ENCODE measurements around the gene SAMD4A.
A peak's percentile ranks its signal among the peaks of the same experiment; 100 is the strongest.

SAMD4A gene

DNA sequence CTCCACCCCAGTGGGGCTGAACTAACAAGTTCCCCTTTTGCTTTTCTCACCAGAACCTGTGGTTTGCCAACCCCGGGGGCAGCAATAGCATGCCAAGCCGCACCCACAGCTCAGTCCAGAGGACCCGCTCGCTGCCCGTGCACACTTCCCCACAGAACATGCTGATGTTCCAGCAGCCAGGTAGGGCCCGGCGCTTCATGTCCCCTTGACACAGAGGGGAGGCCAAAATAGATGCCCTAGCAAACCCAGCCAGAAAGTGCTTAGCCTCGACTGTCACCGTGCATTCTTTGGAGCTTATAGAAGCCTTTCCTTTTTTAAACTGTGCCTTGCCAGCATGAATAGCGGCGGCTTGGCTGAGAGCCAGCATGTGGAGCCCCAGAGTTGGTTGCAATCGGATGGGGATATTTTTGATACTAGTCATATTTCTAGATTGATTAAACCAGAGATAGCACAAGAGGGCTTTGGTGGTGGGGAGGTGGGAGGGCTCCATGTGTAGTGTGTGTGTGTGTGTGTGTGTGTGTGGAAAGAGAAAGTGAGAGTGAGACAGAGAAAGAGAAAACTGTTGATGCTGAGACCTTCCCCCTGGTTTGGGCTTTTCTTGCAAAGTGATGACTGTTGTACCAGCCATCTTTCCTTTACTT, 209.6 kb downstream of the SAMD4A start:
- TF ChIP-seq, protein P1, sequence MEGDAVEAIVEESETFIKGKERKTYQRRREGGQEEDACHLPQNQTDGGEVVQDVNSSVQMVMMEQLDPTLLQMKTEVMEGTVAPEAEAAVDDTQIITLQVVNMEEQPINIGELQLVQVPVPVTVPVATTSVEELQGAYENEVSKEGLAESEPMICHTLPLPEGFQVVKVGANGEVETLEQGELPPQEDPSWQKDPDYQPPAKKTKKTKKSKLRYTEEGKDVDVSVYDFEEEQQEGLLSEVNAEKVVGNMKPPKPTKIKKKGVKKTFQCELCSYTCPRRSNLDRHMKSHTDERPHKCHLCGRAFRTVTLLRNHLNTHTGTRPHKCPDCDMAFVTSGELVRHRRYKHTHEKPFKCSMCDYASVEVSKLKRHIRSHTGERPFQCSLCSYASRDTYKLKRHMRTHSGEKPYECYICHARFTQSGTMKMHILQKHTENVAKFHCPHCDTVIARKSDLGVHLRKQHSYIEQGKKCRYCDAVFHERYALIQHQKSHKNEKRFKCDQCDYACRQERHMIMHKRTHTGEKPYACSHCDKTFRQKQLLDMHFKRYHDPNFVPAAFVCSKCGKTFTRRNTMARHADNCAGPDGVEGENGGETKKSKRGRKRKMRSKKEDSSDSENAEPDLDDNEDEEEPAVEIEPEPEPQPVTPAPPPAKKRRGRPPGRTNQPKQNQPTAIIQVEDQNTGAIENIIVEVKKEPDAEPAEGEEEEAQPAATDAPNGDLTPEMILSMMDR (IDR thresholded peaks at IDR 0.05; ENCODE audit: extremely low read depth, missing control alignments): no peak
- peak; percentile 48 for DNase-seq (ENCODE audit: low spot score)

DNA sequence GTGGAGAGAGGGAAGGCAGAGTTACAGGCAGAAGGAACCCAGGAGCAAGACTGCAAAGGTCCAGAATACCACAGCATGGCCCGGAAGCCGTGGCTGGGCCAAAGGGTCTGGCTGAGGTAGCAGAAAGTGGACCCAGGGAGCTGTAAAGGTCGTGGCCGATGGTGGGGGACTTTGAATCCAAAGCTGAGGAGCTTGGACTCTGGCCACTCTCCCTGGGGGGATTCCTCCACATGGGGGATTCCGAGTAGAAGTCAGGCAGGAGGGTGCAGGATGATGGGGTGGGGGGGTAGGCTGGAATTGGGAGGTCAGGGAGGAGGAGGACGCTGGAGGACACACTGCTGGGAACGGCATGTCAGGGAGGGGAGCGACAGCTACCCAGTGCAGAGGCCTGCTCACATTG, 210.5 kb downstream of the SAMD4A start:
- no peak for DNase-seq (ENCODE audit: low spot score)
- TF ChIP-seq, protein P1 (IDR thresholded peaks at IDR 0.05; ENCODE audit: extremely low read depth, missing control alignments): no peak

DNA sequence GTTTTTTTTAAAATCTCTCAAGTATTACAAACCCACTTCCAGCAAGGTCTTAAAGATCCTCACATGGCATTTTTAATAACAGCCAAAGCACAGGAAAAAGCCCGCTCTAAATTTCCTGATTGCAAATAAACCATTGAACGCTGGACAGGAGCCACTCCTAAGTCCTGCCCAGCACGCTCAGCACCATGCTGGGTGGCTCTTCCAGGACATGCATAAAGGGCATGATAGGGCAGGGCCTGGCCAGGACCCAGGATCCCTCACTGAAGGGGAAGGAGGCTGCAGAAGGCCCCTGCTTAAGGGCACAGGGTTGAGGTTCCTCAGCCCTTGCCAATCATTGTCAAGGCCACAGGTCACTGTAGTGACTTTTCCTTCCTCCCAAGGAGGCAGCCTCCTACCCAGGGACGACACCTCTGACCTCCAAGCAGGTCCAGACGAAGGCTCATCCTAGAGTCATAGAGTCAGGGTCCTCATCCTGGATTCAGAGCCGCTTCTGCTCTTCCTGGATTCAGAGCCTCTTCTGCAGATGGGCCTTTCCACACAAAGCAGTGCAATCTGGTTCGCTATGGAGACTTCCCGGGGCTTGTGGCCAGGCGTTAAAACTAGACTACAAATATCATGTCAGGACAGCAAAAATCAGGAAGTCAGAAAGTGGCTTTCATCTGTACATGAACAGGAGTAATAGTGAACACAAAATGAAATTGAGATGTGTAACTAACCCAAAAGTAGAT, 211.9 kb downstream of the SAMD4A start:
- no peak for DNase-seq (ENCODE audit: low spot score)
- TF ChIP-seq, protein P1 (IDR thresholded peaks at IDR 0.05; ENCODE audit: extremely low read depth, missing control alignments): no peak

DNA sequence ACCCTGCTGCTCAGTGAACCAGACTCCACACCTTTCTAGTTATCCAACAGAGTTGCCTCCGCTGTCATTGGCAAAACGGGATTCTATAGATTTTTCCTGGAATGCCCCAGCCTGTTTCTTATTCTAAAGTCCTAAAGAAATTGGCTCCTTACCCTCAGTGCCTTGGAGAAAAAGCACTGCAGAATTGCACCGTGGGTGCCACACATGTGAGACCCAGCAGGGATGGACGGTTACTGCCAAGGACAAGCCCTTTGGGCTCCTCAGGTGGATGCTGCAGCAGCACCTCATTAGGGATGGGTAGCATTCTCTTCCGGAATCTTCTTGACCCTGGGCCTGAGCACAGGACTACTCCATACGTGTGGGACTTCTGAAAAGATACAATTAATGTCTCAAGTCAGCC, 214.2 kb downstream of the SAMD4A start:
- DNase-seq (ENCODE audit: low spot score): no peak
- TF ChIP-seq, protein P1 (IDR thresholded peaks at IDR 0.05; ENCODE audit: extremely low read depth, missing control alignments): no peak

DNA sequence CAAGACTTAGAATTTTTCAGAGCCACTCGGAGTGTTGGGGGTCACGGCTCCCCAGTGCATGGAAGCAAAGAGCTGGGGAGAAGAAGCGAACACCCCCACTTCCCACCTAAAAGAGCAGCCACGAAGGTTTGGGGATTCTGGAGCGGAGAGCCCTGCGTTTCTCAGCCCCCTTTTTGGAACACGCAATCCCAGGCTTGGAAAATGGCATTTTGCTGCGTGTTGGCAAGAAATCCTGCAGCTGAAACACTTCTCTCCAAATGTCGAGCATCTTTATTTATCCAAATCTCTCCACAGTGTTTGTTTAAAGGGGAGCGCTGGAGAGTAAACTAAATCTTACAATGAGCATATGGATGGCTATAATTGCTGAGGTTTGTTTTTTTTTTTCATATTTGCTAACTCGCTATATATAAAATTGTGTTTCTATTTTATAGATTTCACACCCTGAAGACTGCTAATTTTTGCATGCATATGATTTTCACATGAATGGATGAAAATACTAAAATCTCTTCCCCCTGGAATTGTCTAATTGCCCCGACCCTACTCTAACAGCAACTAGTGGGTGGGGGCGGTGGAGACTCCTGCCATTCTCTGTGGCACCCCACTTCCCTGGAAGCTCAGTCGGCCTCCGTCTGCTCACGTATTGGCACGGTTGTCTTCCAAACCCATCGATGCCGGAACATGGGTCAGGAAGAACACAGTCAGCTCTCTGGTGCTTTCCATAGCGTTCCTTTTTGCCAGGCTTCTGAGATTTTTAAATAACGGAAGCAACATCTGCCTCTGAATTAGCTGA, 215.2 kb downstream of the SAMD4A start:
- TF ChIP-seq, protein P1 (IDR thresholded peaks at IDR 0.05; ENCODE audit: extremely low read depth, missing control alignments): no peak
- no peak for DNase-seq (ENCODE audit: low spot score)

DNA sequence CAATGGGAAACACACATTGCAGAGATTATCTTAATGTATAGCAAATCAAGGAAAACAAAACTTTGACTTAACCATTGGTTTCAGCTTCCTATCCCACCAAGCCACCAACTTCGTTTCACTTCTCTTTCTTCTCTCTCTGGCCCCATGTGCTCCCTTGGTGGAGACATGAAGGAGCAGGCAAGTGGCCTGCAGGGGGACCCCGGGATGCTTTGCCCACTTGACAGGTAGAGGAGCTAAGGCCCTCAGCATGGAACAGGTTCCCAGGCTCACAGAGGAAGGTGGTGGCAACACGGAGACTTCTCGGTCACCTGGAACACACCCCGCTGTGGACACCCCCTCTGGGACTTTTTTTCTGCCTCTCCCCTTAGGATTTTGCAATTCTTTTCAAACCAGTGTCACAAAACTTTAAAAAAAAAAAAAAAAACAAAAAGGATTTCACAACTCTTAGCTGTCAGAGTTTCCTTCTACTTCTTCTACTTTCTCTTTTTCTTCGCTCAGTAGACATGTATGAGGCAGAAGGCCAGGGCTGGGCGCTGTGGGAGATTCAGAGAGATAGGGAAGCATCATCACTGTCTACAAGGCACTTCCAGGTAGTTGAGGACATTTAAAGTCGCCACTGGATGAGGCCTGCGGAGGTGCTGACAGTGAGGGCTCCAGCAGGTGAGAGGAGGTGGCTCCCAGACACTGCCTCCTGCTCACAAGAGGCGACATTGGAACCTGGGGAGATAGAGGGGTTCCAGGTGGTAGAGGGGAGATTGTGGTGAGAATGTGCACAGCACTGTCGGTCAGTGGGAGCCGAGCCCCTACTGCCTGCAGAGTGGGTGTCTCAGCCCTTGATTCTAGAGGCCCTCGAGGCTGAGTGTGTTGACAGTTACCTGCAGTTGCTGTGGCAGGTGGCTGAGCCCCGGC, 216.1 kb downstream of the SAMD4A start:
- peak; percentile 74 for DNase-seq (ENCODE audit: low spot score)
- TF ChIP-seq, protein P1 (IDR thresholded peaks at IDR 0.05; ENCODE audit: extremely low read depth, missing control alignments): peak; percentile 80
